OCI-M2 (cell line): ENCODE results near the gene FAM32A.

Source experiments
- DNase-seq: peaks from one replicate; lab custom pipeline; 2025; ENCODE audit not compliant: unreplicated experiment; lab: John Stamatoyannopoulos, UW

FAM32A gene

GRCh38 chr19:16224293-16225045, 39.3 kb downstream of the FAM32A start:
- DNase-seq, result no peak

- no peak for DNase-seq
These were observed 40.3 kb downstream of the FAM32A start for GRCh38 chr19:16225279-16226183.

DNA sequence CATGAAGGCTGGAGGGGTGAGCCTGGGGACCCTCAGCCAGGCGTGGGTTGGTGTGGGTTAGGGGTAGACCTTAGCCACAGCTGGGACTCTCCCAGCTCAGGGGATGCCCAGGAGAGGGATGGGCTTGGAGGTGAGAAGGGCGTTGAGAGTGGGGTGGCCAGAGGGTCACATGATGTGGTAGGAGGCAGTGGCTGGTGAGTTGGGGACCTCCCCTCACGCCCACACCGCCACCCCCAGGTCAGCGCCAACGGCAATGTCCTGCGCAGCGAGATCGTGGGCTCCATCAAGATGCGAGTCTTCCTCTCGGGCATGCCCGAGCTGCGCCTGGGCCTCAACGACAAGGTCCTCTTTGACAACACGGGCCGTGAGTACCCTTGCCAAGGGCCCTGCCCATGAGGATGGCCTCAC, 41.0 kb downstream of the FAM32A start:
- DNase-seq, result no peak

GRCh38 chr19:16226878-16227836, 41.9 kb downstream of the FAM32A start:
- DNase-seq, result no peak

GRCh38 chr19:16227837-16228636, 42.8 kb downstream of the FAM32A start:
- DNase-seq, result no peak

- DNase-seq, result no peak
These were observed 43.6 kb downstream of the FAM32A start for GRCh38 chr19:16228637-16229321.

DNA sequence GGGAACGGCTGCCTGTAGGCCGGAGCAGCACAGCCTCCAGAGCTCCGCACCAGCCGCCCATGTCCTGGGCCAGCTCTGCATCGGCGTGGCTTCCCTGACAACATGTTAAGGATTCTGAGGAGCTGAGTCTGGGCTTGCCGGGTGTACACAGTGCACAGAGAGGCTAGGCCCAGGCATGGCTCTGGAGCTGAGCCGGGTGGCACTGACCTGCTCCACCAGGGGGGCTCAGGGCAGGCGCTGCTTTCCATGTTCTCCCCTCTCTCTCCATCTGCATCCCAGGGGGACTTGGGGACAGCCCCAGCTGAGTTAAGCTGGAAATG, 44.1 kb downstream of the FAM32A start:
- no peak for DNase-seq

- no peak for DNase-seq
These were observed 46.9 kb downstream of the FAM32A start for GRCh38 chr19:16232127-16232526.

- no peak for DNase-seq
These were observed 47.4 kb downstream of the FAM32A start for GRCh38 chr19:16232568-16232967.

GRCh38 chr19:16233081-16233776, 48.0 kb downstream of the FAM32A start:
- DNase-seq, result no peak

- DNase-seq, result no peak
These were observed 48.8 kb downstream of the FAM32A start for GRCh38 chr19:16233836-16234551.

- DNase-seq, result no peak
These were observed 49.6 kb downstream of the FAM32A start for GRCh38 chr19:16234552-16235445.

DNA sequence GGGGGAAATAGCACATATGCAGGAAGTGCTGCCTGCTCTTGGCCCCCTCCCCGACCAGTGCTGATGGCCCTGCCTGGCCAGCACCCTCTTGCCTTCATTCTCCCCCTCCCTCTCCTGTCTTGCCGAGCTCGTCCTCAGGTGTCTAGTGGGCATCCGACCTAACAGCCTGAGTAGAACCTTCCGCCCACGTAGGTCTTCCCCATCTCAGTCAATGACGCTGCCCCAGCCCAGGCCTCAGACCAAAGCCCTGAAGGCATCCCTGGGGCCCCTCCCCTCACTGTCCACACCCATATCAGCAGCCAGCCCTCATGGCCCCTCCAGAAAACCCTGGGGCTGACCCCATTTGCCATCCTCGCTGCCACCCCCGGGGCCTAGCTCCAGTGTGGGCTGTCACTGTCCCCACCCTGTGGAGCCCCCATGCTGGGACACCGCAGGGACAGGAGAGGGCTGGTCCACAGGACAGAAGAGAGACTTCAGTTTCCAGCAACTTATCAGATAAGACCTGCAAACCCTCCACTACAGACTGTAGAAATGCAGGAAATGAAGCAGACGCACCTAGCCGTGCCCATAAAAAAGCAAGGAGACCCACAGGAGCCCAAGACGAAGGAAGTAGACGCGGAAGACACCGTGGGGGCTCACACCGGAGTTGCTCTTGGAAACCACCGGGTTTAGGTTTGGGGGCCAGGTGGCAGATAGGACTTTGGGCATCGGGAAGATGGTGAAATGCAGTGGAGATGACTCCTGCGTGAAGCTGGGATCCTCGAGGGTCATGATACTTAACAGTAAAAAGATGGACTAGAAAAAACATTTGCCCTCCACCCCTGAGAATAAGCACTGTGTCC, 50.8 kb downstream of the FAM32A start:
- no peak for DNase-seq
